Umbilical cord (tissue), 2 donors: ENCODE results near the gene FOXL1. TPM values are rescaled to one million over a fixed set of nuclear protein-coding genes. Genes with fewer than 3 reads are reported as not detected.

Experiments used
- DNase-seq: peaks from one replicate; pipeline ENCODE4 v3.0.0-alpha.2; 2015; ENCODE audit warnings: low spot score
- total RNA-seq: library from RNA; depleted of rRNA; stranded (reverse); fragments of >200 nt; gene quantifications from one replicate; pipeline ENCODE4 v1.2.3, GENCODE V29; 2014; ENCODE audit warnings: low replicate concordance; ENCODE audit not compliant: insufficient read depth

Gene FOXL1
- 6.5 TPM for total RNA-seq

DNA sequence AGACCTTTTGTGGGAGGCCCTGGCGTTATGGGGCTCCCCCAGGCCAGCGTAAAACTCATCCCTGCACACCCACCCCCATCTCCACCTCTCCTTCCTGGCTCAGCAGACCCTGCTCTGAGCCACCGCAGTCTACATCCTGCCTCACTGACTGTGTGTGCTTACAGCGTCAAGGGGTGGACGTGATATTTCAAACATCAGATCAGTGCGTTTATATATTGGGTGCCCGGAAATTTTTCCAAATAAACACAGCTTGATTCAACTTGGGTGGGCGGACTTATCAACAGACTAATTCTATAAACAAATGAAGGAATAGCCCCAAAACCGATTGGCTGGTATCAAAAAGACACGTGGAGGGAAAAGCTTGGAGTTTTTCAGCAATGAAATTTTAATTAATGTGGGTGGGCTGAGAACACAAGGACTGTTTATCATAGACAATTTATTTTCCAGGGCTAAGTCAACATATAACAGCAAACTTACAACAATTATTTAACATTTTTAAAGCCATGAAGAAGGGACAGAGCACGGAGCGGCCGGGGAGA lies at the start of gene FOXL1:
TSS of gene FOXL1 (plus strand) at position 489 of the 539 bp plus-strand sequence. CDS start 175 bp downstream, outside the sequence.
- DNase-seq = no peak

DNA sequence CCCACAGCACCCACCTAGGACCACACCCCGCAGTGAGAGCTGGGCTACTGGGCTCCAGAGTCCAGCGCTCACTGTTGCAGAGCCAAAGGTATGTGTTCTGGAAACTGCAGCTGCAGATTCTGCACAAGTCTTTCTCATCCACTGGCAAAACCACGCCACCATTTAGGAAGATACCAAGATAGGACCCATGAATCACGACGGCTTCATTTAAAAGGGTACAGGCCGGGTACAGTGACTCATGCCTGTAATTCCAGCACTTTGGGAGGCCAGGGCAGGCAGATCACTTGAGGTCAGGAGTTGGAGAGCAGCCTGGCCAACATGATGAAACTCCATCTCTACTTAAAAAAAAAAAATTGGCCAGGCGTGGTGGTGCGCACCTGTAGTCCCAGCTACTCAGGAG lies 49.2 kb upstream of the FOXL1 start:
- no peak for DNase-seq

GRCh38 chr16:86530251-86531190 lies 47.8 kb upstream of the FOXL1 start:
- no peak for DNase-seq

DNA sequence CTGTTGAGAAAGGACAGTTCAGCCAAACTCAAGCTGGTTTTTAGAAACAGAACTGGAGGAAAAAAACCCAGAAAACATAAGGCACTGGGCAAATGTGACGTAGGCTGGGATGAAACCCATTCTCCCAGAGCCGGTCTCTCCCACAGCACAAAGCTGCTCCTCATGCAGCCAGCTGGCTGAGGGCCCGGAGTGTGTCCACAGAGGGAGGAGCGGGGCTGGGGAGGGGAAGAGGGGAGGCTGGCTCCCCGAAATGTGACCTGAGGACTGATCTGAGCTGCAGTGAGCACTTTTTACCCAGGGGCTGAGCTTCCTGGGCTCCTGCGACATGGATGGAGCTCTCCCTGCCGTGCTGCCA lies 47.2 kb upstream of the FOXL1 start:
- peak; percentile 72 for DNase-seq

GRCh38 chr16:86531641-86532525 lies 46.5 kb upstream of the FOXL1 start:
- DNase-seq = no peak

DNA sequence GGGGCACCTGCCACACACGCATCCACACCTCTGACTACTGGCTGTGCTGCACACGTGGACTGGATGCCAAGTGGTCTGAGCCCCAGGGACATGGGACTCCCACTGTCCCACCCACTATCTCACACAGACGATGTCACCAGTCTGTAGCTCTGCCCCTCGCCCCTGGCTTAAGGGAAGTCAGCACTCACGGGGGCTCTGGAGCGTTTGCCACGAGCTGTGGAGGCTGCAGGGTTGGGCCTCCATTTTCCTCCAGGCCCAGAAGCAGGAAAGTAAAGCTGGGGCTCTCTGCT lies 45.9 kb upstream of the FOXL1 start:
- DNase-seq = no peak

- no peak for DNase-seq
Measured at GRCh38 chr16:86533076-86533475, 45.3 kb upstream of the FOXL1 start.

- no peak for DNase-seq
Measured at GRCh38 chr16:86533767-86534351, 44.5 kb upstream of the FOXL1 start.

- DNase-seq = no peak
Measured at GRCh38 chr16:86534779-86535615, 43.4 kb upstream of the FOXL1 start.

DNA sequence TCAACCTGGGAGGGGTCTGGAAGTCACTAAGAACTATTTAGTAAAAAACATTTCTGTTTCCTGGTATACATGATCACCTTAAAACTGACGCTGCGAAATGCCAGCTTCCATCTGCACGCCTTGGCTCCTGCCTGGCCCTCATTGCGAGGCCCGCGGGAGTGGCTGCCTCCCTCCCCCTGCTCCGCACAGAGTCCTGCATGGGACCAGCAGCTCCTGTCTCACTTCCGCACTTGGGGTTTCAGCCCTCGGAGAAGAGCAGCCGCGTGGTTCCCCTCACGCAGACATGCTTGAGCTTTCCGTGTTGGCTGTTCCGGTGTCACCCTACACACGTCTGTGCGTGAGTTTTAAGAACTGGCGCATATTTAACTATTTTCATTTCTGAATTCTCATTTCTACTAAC lies 41.7 kb upstream of the FOXL1 start:
- DNase-seq = no peak

- DNase-seq = no peak
Measured at GRCh38 chr16:86537486-86537885, 40.9 kb upstream of the FOXL1 start.

DNA sequence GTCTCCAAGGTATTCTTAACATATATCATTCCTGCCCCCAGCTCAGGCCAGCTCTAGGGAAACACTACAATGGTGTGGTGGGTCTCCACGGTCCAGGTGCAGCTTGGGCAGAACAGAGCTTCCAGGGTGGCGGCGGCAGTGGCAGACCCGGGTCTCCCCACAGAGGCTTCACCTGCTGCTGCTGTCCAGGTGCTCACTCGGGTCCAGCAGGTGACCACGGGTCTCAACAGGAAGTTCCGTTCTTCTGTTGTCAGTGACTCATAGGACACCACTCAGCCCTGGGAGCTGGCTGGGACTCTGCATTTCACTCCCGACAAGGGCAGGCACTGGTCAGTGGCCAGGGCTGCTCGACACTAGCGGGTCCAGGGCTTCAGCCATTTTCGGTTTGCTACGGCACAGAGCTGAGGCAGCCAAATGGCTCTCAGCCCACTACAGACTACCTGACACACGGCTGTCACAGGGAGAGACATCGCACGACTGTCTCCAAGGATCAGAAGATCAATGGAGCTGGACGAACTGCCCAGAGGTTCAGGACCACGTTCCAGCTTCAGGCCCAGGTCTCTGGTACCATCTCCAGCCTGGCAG lies 40.1 kb upstream of the FOXL1 start:
- DNase-seq = no peak

GRCh38 chr16:86540894-86541293 lies 37.5 kb upstream of the FOXL1 start:
- DNase-seq = no peak

DNA sequence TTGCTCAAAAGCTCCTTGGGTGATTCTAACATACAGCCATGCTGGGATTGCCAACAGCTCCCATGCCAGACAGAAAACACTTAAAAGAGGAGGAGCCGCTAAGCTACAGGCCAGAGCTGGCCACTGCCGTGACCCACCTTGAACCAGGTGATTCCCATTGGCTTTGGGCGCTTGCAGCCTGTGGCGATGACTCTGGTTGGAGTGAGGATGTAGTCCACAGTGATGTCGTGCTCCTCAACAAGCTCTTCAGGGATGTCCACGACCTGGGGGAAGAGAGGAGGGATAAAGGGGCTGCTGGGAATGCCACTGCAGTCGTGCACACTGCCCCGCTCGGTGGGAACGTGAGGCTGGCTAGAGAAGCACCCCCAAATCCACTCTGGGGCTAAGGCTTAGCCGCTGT lies 36.8 kb upstream of the FOXL1 start:
- no peak for DNase-seq

- DNase-seq = no peak
Measured at GRCh38 chr16:86542756-86543750, 35.3 kb upstream of the FOXL1 start.

DNA sequence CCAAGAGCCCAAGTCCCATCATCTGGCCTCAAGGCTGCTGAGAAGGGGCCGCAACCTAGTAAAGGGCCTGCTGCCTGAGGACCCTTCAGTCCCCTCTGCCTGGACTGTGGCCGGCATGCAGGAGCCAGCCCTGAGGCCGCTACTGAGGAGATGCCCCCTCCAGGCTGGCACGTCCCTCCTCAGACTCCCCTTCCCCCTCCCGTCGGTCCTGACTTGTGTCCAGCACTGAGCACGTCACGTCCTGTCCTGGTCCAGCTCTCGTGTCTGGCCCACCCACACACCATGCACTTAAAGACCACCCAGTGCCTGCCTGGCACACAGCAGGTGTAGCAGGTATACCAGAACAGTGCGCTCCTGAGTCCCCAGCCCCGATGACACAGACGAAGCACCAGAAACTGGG lies 32.9 kb upstream of the FOXL1 start:
- DNase-seq = no peak

GRCh38 chr16:86545954-86546637 lies 32.3 kb upstream of the FOXL1 start:
- DNase-seq = no peak

DNA sequence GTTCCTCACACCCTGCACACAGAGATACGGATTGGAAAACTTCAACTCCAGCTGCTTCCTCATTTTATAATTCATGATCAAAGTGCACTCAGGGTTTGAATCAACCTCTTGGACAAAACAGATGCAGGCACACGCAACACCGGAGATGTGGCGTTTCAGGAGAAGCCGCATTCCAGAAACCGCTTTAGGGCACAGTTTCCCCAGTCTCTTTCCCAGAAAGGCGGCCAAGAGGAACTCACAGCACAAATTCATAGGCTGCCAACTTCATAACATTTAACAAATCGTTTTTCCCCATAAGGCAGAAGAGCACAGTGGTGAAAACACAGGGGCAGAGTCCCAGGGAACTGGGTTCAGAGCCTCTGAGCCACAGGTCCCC lies 31.7 kb upstream of the FOXL1 start:
- DNase-seq = no peak

DNA sequence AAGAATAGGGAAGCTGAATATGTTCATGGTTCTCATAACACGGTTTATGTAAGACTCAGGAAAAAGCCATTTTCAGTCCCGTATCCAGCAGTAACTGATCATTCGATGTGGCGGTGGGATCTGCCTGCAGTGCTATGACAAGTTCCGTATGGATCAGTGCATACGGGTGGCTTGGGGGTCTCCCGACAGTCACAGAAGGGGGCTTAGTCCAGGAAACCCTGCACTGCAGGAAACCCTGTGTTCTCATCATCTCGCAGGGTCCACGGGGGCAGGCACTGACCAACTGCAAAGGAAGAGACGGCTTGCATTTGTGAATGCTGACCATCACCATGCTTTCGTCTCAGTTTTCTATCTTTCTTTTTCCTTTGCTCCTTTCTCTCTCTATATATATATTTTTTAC lies 31.1 kb upstream of the FOXL1 start:
- DNase-seq = no peak
